Loucy (cell line): ENCODE measurements around the gene HPD.

Source experiments
- EZH2phosphoT487 ChIP-seq: fragments of 200-600 bp; IDR thresholded peaks from 2 replicates; pipeline ENCODE4 v1.6.1; 2018; ENCODE audit warnings: antibody characterized with exemption, mild to moderate bottlenecking, moderate library complexity, borderline replicate concordance
- TF ChIP-seq, protein P1 (sequence below): fragments of 200-600 bp; sonication (generic); conservative IDR thresholded peaks from 2 replicates; pipeline ENCODE4 v1.5.1; 2014; ENCODE audit warnings: mild to moderate bottlenecking, antibody characterized with exemption, low read length

DNA sequence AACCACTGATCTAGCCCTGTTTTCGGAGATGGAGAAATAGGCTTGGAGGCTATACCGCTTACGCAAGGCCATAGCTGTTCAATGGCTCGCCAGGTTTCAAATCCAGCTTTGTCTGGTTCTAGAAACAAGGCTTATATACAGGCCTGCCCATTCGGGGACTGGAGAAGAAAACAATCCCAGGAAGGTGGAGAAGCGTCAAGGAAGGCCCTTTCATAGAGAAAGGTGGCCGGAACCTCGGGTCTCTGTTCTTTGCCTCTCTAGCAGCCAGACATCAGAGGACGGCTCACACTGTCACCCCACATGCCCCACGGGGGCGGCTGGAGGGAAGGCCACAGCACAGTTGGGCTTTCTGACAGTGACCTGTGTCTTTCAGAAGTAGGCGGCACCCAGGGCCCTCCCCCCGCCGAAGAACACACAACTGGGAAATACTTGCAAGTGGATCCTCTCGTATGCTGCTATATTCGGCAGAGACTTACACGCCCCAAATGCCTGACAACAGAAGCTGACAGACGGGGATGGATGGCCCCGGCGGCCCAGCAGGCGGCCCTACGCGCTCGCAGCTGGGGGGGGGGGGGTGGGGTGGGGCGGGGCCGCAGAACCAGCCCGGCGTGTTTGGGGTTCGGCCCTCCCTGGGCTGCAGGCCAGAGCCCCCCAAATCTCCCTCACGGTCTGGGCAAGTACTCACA, 59.4 kb downstream of the HPD start:
- TF ChIP-seq, protein P1, sequence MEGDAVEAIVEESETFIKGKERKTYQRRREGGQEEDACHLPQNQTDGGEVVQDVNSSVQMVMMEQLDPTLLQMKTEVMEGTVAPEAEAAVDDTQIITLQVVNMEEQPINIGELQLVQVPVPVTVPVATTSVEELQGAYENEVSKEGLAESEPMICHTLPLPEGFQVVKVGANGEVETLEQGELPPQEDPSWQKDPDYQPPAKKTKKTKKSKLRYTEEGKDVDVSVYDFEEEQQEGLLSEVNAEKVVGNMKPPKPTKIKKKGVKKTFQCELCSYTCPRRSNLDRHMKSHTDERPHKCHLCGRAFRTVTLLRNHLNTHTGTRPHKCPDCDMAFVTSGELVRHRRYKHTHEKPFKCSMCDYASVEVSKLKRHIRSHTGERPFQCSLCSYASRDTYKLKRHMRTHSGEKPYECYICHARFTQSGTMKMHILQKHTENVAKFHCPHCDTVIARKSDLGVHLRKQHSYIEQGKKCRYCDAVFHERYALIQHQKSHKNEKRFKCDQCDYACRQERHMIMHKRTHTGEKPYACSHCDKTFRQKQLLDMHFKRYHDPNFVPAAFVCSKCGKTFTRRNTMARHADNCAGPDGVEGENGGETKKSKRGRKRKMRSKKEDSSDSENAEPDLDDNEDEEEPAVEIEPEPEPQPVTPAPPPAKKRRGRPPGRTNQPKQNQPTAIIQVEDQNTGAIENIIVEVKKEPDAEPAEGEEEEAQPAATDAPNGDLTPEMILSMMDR = no peak
- TF ChIP-seq EZH2phosphoT487 = no peak
